PC-9 (cell line): ENCODE measurements around the gene FOXF2. TPM values are rescaled to one million over a fixed set of nuclear protein-coding genes. Genes with fewer than 3 reads are reported as not detected.

Source experiments
- BruUV-seq: library from RNA; stranded (reverse); fragments of 400-500 nt; replicated peaks from 2 replicates; lab custom pipeline; 2021; lab: Mats Ljungman, UMichigan
- CTCF ChIA-PET: fragments of 300-600 bp; sonication (Branson Sonifier 250); formaldehyde crosslinking; loops from one replicate; lab custom pipeline; 2022; ENCODE audit warnings: antibody characterized with exemption; lab: Charles Lee
- POLR2A ChIA-PET: fragments of 300-600 bp; sonication (Branson Sonifier 250); formaldehyde crosslinking; loops from one replicate; lab custom pipeline; 2022; ENCODE audit warnings: antibody characterized with exemption; ENCODE audit not compliant: unreplicated experiment; lab: Charles Lee
- DNase-seq, 2 experiments: peaks; one replicate each; pipeline versions ENCODE4 v3.0.0 to v3.0.0-alpha.2; 2015 to 2022; ENCODE audit warnings: mixed read lengths in 1 of 2
- H2AFZ ChIP-seq: fragments of 200-600 bp; sonication (generic); 2 replicates; pipeline ENCODE4 v1.8.1; 2017; ENCODE audit warnings: antibody characterized with exemption
- H3F3A ChIP-seq: fragments of 200-600 bp; sonication (generic); 2 replicates; pipeline ENCODE4 v1.8.1; 2017; ENCODE audit warnings: antibody characterized with exemption, mild to moderate bottlenecking, low read depth; ENCODE audit not compliant: insufficient read depth
- H3K27ac ChIP-seq: fragments of 200-600 bp; sonication (generic); 2 replicates; pipeline ENCODE4 v1.6.1; 2016; ENCODE audit warnings: mixed run types
- H3K27me3 ChIP-seq: fragments of 200-600 bp; sonication (generic); 2 replicates; pipeline ENCODE4 v1.6.1; 2016; ENCODE audit warnings: low read depth, mixed run types; ENCODE audit not compliant: insufficient read depth
- H3K36me3 ChIP-seq: fragments of 200-600 bp; sonication (generic); 2 replicates; pipeline ENCODE4 v1.6.1; 2016; ENCODE audit warnings: low read depth, mixed run types
- H3K4me1 ChIP-seq: fragments of 200-600 bp; sonication (generic); replicated peaks from 2 replicates; pipeline ENCODE4 v1.6.1; 2016; ENCODE audit warnings: mixed run types; ENCODE audit not compliant: insufficient read depth
- H3K4me2 ChIP-seq: fragments of 200-600 bp; sonication (generic); 2 replicates; pipeline ENCODE4 v1.6.1; 2017; ENCODE audit warnings: mixed run types
- H3K4me3 ChIP-seq: fragments of 200-600 bp; sonication (generic); 2 replicates; pipeline ENCODE4 v1.6.1; 2016; ENCODE audit warnings: mixed run types
- H3K79me2 ChIP-seq: fragments of 200-600 bp; sonication (generic); 2 replicates; pipeline ENCODE4 v1.6.1; 2017; ENCODE audit warnings: low read depth, mixed run types
- H3K9me2 ChIP-seq: fragments of 200-600 bp; sonication (generic); 2 replicates; pipeline ENCODE4 v1.8.1; 2017; ENCODE audit warnings: mild to moderate bottlenecking; ENCODE audit not compliant: insufficient read depth
- H3K9me3 ChIP-seq: fragments of 200-600 bp; sonication (generic); 2 replicates; pipeline ENCODE4 v1.8.1; 2016; ENCODE audit warnings: low read depth; ENCODE audit not compliant: insufficient read depth
- H4K20me1 ChIP-seq: fragments of 200-600 bp; sonication (generic); 2 replicates; pipeline ENCODE4 v1.8.1; 2017; ENCODE audit not compliant: insufficient read depth
- CTCF ChIP-seq: fragments of 200-600 bp; sonication (generic); conservative IDR thresholded peaks from 2 replicates; pipeline ENCODE4 v1.6.1; 2017; ENCODE audit warnings: mixed run types, antibody characterized with exemption, mild to moderate bottlenecking, moderate library complexity
- EZH2 ChIP-seq: fragments of 200-600 bp; sonication (generic); IDR thresholded peaks from 2 replicates; pipeline ENCODE4 v1.8.0; 2017; ENCODE audit warnings: antibody characterized with exemption, low read depth
- intact Hi-C: fragments of 100-400 bp; cut with micrococcal nuclease; formaldehyde crosslinking; loops from one replicate; pipeline ENCODE4 v1.10.0; 2022; ENCODE audit not compliant: unreplicated experiment
- total RNA-seq: library from RNA; stranded (reverse); gene quantifications from 2 replicates; pipeline ENCODE4 v1.2.3, GENCODE V29; 2021

The FOXF2 gene
- total RNA-seq, 1 experiment from 2014 or later: not detected

GRCh38 chr6:1395506-1395905, 6.1 kb downstream of the FOXF2 start:
- Histone ChIP-seq H3K79me2 (no peaks in the 10 kb centered on the region), H3K4me3 (no peak overlapping the region), H3K27me3 (no peaks in the 10 kb centered on the region), H2AFZ (no peak overlapping the region), H3K9me2 (no peaks in the 10 kb centered on the region), H3K9me3 (no peaks in the 10 kb centered on the region), H4K20me1 (no peaks in the 10 kb centered on the region), H3K36me3 (no peaks in the 10 kb centered on the region), H3K4me1 (0 out of 2 replicates have a peak, but pooled peaks cover 4% of the 10 kb centered on the region), H3K4me2 (no peak overlapping the region), H3F3A (no peaks in the 10 kb centered on the region), H3K27ac (no peak overlapping the region)
- ChIA-PET CTCF (no interaction called here), POLR2A (interaction anchor here (0.7 kb wide), 1 partner anchor 213 kb away, joined by 5 read pairs; no protein-coding TSS in a partner anchor)
- DNase-seq: no peak
- BruUV-seq: no TSS peak
- intact Hi-C loops: loop anchor here (5.0 kb wide), 1 partner anchor 778 kb away; no protein-coding TSS in a partner anchor
- TF ChIP-seq EZH2 (no peak), CTCF (no peak)

GRCh38 chr6:1395941-1396908, 6.8 kb downstream of the FOXF2 start:
- intact Hi-C loops: loop anchor here (2.0 to 5.0 kb wide), 2 partner anchors 673 to 779 kb away; no protein-coding TSS in a partner anchor
- CTCF ChIA-PET: interaction anchor here (0.7 to 0.8 kb wide), 2 partner anchors 13 to 15 kb away, joined by 3 to 9 read pairs; no protein-coding TSS in a partner anchor
- POLR2A ChIA-PET: interaction anchor here (0.7 kb wide), 1 partner anchor 213 kb away, joined by 5 read pairs; no protein-coding TSS in a partner anchor
- no peaks in the 10 kb centered on the region for H3K9me2 ChIP-seq
- TF ChIP-seq CTCF (no peak), EZH2 (no peak)
- H3K4me1 ChIP-seq: 0 out of 2 replicates have a peak, but pooled peaks cover 4% of the 10 kb centered on the region
- no peaks in the 10 kb centered on the region for H4K20me1 ChIP-seq
- H3F3A ChIP-seq: no peaks in the 10 kb centered on the region
- no peaks in the 10 kb centered on the region for H3K36me3 ChIP-seq
- H3K4me3 ChIP-seq: no peak overlapping the region
- no peaks in the 10 kb centered on the region for H3K27me3 ChIP-seq
- no peaks in the 10 kb centered on the region for H3K79me2 ChIP-seq
- peak overlapping the region; percentile 71 for H3K4me2 ChIP-seq
- H3K27ac ChIP-seq: no peak overlapping the region
- BruUV-seq: no TSS peak
- no peak overlapping the region; the same call in 1 of the 2 replicates for H2AFZ ChIP-seq
- DNase-seq: no peak
- no peaks in the 10 kb centered on the region for H3K9me3 ChIP-seq
